Psoas muscle (tissue), 8 donors: ENCODE data around the gene NAT16. TPM values are rescaled to one million over a fixed set of nuclear protein-coding genes. Genes with fewer than 3 reads are reported as not detected.
A peak's percentile ranks its signal among the peaks of the same experiment; 100 is the strongest.

Experiments
- ATAC-seq, 4 donors: fragments of 200-7000 bp; cut with Tn5 transposase; one replicate each; pipeline ENCODE4 v1.9.1; 2020; ENCODE audit warnings: moderate library complexity in 3 of 4, mild to moderate bottlenecking in 2 of 4
- DNase-seq, 2 donors: peaks; one replicate each; pipeline ENCODE4 v3.0.0-alpha.2; 2020
- H3K27ac ChIP-seq: fragments of 200-600 bp; one replicate; pipeline ENCODE4 v1.8.0; 2022
- H3K27me3 ChIP-seq, 3 donors: fragments of 200-600 bp in 1 of 3; one replicate each; pipeline versions ENCODE4 v1.6.1 to v1.8.0; 2013 to 2022; ENCODE audit warnings: low read length in 2 of 3, mild to moderate bottlenecking in 2 of 3, moderate library complexity in 1 of 3; ENCODE audit not compliant: insufficient read depth in 3 of 3
- H3K36me3 ChIP-seq, 2 donors: fragments of 200-600 bp in 1 of 2; one replicate each; pipeline versions ENCODE4 v1.6.1 to v1.8.0; 2013 to 2022; ENCODE audit warnings: low read depth in 1 of 2, mild to moderate bottlenecking in 1 of 2, moderate library complexity in 1 of 2; ENCODE audit not compliant: insufficient read depth in 1 of 2
- H3K4me1 ChIP-seq: fragments of 200-600 bp; one replicate; pipeline ENCODE4 v1.8.0; 2022
- H3K4me3 ChIP-seq: fragments of 200-600 bp; one replicate; pipeline ENCODE4 v1.8.0; 2022; ENCODE audit warnings: mild to moderate bottlenecking
- H3K9me3 ChIP-seq: fragments of 200-600 bp; one replicate; pipeline ENCODE4 v1.8.0; 2022
- CTCF ChIP-seq: fragments of 200-600 bp; IDR thresholded peaks from one replicate; pipeline ENCODE4 v1.8.0; 2022; ENCODE audit warnings: antibody characterized with exemption
- WGBS, 3 donors: extraction: QIAGEN DNeasy Blood & Tissue Kit; methylation state at CpG; one replicate each; pipeline versions ENCODE4 v1.1.6 to v1.1.7; 2013; 5-methylcytosine and 5-hydroxymethylcytosine counted together
- intact Hi-C, 2 donors: fragments of 100-400 bp; cut with DNase I; formaldehyde crosslinking; loops; one replicate each; pipeline versions ENCODE4 v1.11.0 to v1.14.2; 2022
- polyA plus RNA-seq, 3 donors: library from polyadenylated mRNA; stranded (reverse); fragments of 200-250 nt; gene quantifications; one replicate each; pipeline ENCODE4 v1.2.3, GENCODE V29; 2013
- total RNA-seq, 4 donors: library from RNA; stranded (reverse); fragmentation: NEBNext Ultra II Directional in 2 of 4; extraction: Animal tissue kit (Norgen Biotek cat#: 25700) in 2 of 4; gene quantifications; one replicate each; pipeline versions ENCODE4 v1.2.1 to v1.2.4, GENCODE V29; 2021 to 2023
- donor health status: healthy with polysubstance abuse.
- donor health status: DM: no; HTN: no; CAD: no; lungs with moderate emphysema.
- donor health status: Bipolar disorder and iron deficiency.
- donor health status: healthy.
- donor health status: DM: yes; HTN: yes; CAD: no.
- donor health status: DM: no; HTN: no; CAD: no.
- donor health status: DM: no; HTN: no; CAD: no.
- donor health status: DM: yes; HTN: yes; CAD: no.

NAT16 gene
- total and polyA plus RNA-seq, 7 donors, result 0.01 TPM; not detected in 6

- no peak for TF ChIP-seq CTCF
- 20 to 28% (median 25%) methylated on average over 15 of the region's 15 CpGs for WGBS, 3 donors
- ATAC-seq (peak; percentile 34 to 61 (median 46)), DNase-seq (peak; percentile 82 to 84)
- peak overlapping the region; percentile 60 for H3K27ac ChIP-seq
- H3K4me1 ChIP-seq, result peaks cover 12% of the 10 kb centered on the region
- H3K36me3 ChIP-seq, result peaks cover 0 to 4% of the 10 kb centered on the region in 2 donors
- intact Hi-C loops, result no loop called here
- peak overlapping the region; percentile 52 for H3K4me3 ChIP-seq
- peaks cover 0 to 60% (median 5%) of the 10 kb centered on the region in 3 donors for H3K27me3 ChIP-seq
- H3K9me3 ChIP-seq, result no peaks in the 10 kb centered on the region
Observed at GRCh38 chr7:101125989-101126650, 54.0 kb downstream of the NAT16 start.

- Histone ChIP-seq H3K27me3 (peaks cover 0 to 59% (median 5%) of the 10 kb centered on the region in 3 donors), H3K36me3 (no peaks in the 10 kb centered on the region), H3K4me3 (no peak overlapping the region), H3K4me1 (peaks cover 12% of the 10 kb centered on the region), H3K27ac (no peak overlapping the region), H3K9me3 (no peaks in the 10 kb centered on the region)
- ATAC-seq (no peak), DNase-seq (no peak)
- 40 to 45% (median 40%) methylated on average over 7 of the region's 7 CpGs for WGBS, 3 donors
- intact Hi-C loops, result no loop called here
- no peak for TF ChIP-seq CTCF
Observed at GRCh38 chr7:101124376-101125056, 55.6 kb downstream of the NAT16 start.

GRCh38 chr7:101123703-101124068 is 56.4 kb downstream of the NAT16 start:
- ATAC-seq (no peak), DNase-seq (no peak)
- intact Hi-C loops, result no loop called here
- TF ChIP-seq CTCF, result no peak
- Histone ChIP-seq H3K9me3 (no peaks in the 10 kb centered on the region), H3K4me3 (no peak overlapping the region), H3K27me3 (peaks cover 0 to 59% (median 5%) of the 10 kb centered on the region in 3 donors), H3K4me1 (peaks cover 12% of the 10 kb centered on the region), H3K36me3 (no peaks in the 10 kb centered on the region), H3K27ac (no peak overlapping the region)
- 81 to 95% (median 83%) methylated on average over 3 of the region's 3 CpGs for WGBS, 3 donors

- H3K36me3 ChIP-seq, result no peaks in the 10 kb centered on the region
- 89 to 94% (median 94%) methylated on average over 11 of the region's 11 CpGs for WGBS, 3 donors
- H3K4me3 ChIP-seq, result peak overlapping the region; percentile 56
- H3K27ac ChIP-seq, result peak overlapping the region; percentile 74
- intact Hi-C loops, result no loop called here
- DNase-seq, result no peak
- peaks cover 12% of the 10 kb centered on the region for H3K4me1 ChIP-seq
- ATAC-seq, result no peak
- no peaks in the 10 kb centered on the region for H3K9me3 ChIP-seq
- TF ChIP-seq CTCF, result no peak
- peaks cover 0 to 64% (median 5%) of the 10 kb centered on the region in 3 donors for H3K27me3 ChIP-seq
Observed at GRCh38 chr7:101122933-101123702, 57.0 kb downstream of the NAT16 start.
